ENCODE results near the gene BRPF3.

BRPF3 gene

GRCh38 chr6:36227379-36228228 is 31.1 kb downstream of the BRPF3 start:
- no peak for FAIRE-seq
- no peak for DNase-seq (ENCODE audit: low spot score)

GRCh38 chr6:36229223-36229622 is 32.7 kb downstream of the BRPF3 start:
- FAIRE-seq (no peak), DNase-seq (ENCODE audit: low spot score) (no peak)

- DNase-seq (ENCODE audit: low spot score) (no peak), FAIRE-seq (no peak)
Observed at GRCh38 chr6:36230371-36230770, 33.8 kb downstream of the BRPF3 start.

- DNase-seq (ENCODE audit: low spot score) (no peak), FAIRE-seq (no peak)
Observed at GRCh38 chr6:36232172-36232571, 35.6 kb downstream of the BRPF3 start.

- DNase-seq (ENCODE audit: low spot score), result no peak
- no peak for FAIRE-seq
Observed at GRCh38 chr6:36235309-36235708, 38.8 kb downstream of the BRPF3 start.

- DNase-seq (ENCODE audit: low spot score) (no peak), FAIRE-seq (no peak)
Observed at GRCh38 chr6:36235862-36236261, 39.3 kb downstream of the BRPF3 start.

- DNase-seq (ENCODE audit: low spot score) (no peak), FAIRE-seq (no peak)
Observed at GRCh38 chr6:36239774-36240173, 43.2 kb downstream of the BRPF3 start.

GRCh38 chr6:36241728-36242127 is 45.2 kb downstream of the BRPF3 start:
- no peak for FAIRE-seq
- DNase-seq (ENCODE audit: low spot score), result no peak

GRCh38 chr6:36242161-36242560 is 45.6 kb downstream of the BRPF3 start:
- FAIRE-seq (no peak), DNase-seq (ENCODE audit: low spot score) (no peak)

GRCh38 chr6:36242626-36243025 is 46.1 kb downstream of the BRPF3 start:
- DNase-seq (ENCODE audit: low spot score), result no peak
- no peak for FAIRE-seq

- DNase-seq (ENCODE audit: low spot score) (no peak), FAIRE-seq (no peak)
Observed at GRCh38 chr6:36243562-36244212, 47.1 kb downstream of the BRPF3 start.

- DNase-seq (ENCODE audit: low spot score), result no peak
Observed at GRCh38 chr6:36244641-36245280, 48.2 kb downstream of the BRPF3 start.

GRCh38 chr6:36245572-36246061 is 49.1 kb downstream of the BRPF3 start:
- FAIRE-seq (no peak), DNase-seq (ENCODE audit: low spot score) (no peak)

More at GRCh38 chr6:36244641-36245280, 48.2 kb downstream of the BRPF3 start:
- FAIRE-seq, result no peak

GRCh38 chr6:36246506-36247268 is 50.1 kb downstream of the BRPF3 start:
- DNase-seq (ENCODE audit: low spot score), result no peak
- FAIRE-seq, result no peak

GRCh38 chr6:36247693-36248092 is 51.1 kb downstream of the BRPF3 start:
- DNase-seq (ENCODE audit: low spot score), result no peak
- no peak for FAIRE-seq

GRCh38 chr6:36248980-36249379 is 52.4 kb downstream of the BRPF3 start:
- DNase-seq (ENCODE audit: low spot score), result no peak
- no peak for FAIRE-seq

- no peak for DNase-seq (ENCODE audit: low spot score)
- no peak for FAIRE-seq
Observed at GRCh38 chr6:36249536-36249935, 53.0 kb downstream of the BRPF3 start.

GRCh38 chr6:36252005-36252404 is 55.5 kb downstream of the BRPF3 start:
- no peak for DNase-seq (ENCODE audit: low spot score)
- no peak for FAIRE-seq

- FAIRE-seq (no peak), DNase-seq (ENCODE audit: low spot score) (no peak)
Observed at GRCh38 chr6:36263390-36264000, 67.0 kb downstream of the BRPF3 start.

- FAIRE-seq (no peak), DNase-seq (ENCODE audit: low spot score) (no peak)
Observed at GRCh38 chr6:36265744-36266143, 69.2 kb downstream of the BRPF3 start.
